GM19238 (cell line): ENCODE results near the gene MYBPHL.
A peak's percentile ranks its signal among the peaks of the same experiment; 100 is the strongest.

Source experiments
- DNase-seq: peaks from one replicate; pipeline ENCODE4 v3.0.0; 2011; ENCODE audit warnings: low spot score; ENCODE audit not compliant: insufficient read length

MYBPHL gene

GRCh38 chr1:109280862-109281261 is 25.9 kb downstream of the MYBPHL start:
- DNase-seq, result no peak

GRCh38 chr1:109279615-109280278 is 27.1 kb downstream of the MYBPHL start:
- DNase-seq, result no peak

- peak; percentile 83 for DNase-seq
These were observed 29.2 kb downstream of the MYBPHL start for GRCh38 chr1:109277434-109278204.

- no peak for DNase-seq
These were observed 31.0 kb downstream of the MYBPHL start for GRCh38 chr1:109275706-109276345.

- no peak for DNase-seq
These were observed 32.0 kb downstream of the MYBPHL start for GRCh38 chr1:109274533-109275476.

- no peak for DNase-seq
These were observed 33.1 kb downstream of the MYBPHL start for GRCh38 chr1:109273570-109274288.

- DNase-seq, result no peak
These were observed 33.8 kb downstream of the MYBPHL start for GRCh38 chr1:109272831-109273547.

GRCh38 chr1:109272021-109272799 is 34.6 kb downstream of the MYBPHL start:
- no peak for DNase-seq

- no peak for DNase-seq
These were observed 35.4 kb downstream of the MYBPHL start for GRCh38 chr1:109271458-109271857.

- DNase-seq, result no peak
These were observed 36.0 kb downstream of the MYBPHL start for GRCh38 chr1:109270623-109271317.

GRCh38 chr1:109269981-109270622 is 36.7 kb downstream of the MYBPHL start:
- no peak for DNase-seq

- DNase-seq, result no peak
These were observed 37.4 kb downstream of the MYBPHL start for GRCh38 chr1:109269212-109269980.

- no peak for DNase-seq
These were observed 38.2 kb downstream of the MYBPHL start for GRCh38 chr1:109268431-109269211.

- no peak for DNase-seq
These were observed 39.0 kb downstream of the MYBPHL start for GRCh38 chr1:109267743-109268300.

- no peak for DNase-seq
These were observed 39.8 kb downstream of the MYBPHL start for GRCh38 chr1:109266965-109267364.

- DNase-seq, result no peak
These were observed 41.0 kb downstream of the MYBPHL start for GRCh38 chr1:109265741-109266330.
